Loucy (cell line): ENCODE data around the gene MFN1.

Experiments used
- CTCF ChIP-seq: fragments of 200-600 bp; sonication (generic); conservative IDR thresholded peaks from 2 replicates; pipeline ENCODE4 v1.5.1; 2014; ENCODE audit warnings: mild to moderate bottlenecking, antibody characterized with exemption, low read length
- EZH2phosphoT487 ChIP-seq: fragments of 200-600 bp; IDR thresholded peaks from 2 replicates; pipeline ENCODE4 v1.6.1; 2018; ENCODE audit warnings: antibody characterized with exemption, mild to moderate bottlenecking, moderate library complexity, borderline replicate concordance

GRCh38 chr3:179297971-179298725, 49.4 kb upstream of the MFN1 start:
- no peak for TF ChIP-seq CTCF
- TF ChIP-seq EZH2phosphoT487: no peak
